Duodenal mucosa (tissue), 2 donors: Measurements from ENCODE around the gene ZNF70.

ENCODE experiments used
- H3K27ac ChIP-seq: one replicate; pipeline ENCODE4 v1.7.0; 2013; ENCODE audit warnings: low read depth, low read length
- H3K27me3 ChIP-seq, 2 donors: one replicate each; pipeline ENCODE4 v1.7.0; 2013; ENCODE audit warnings: low read length in 2 of 2, control low read depth in 1 of 2; ENCODE audit not compliant: insufficient read depth in 2 of 2, control insufficient read depth in 1 of 2
- H3K36me3 ChIP-seq, 2 donors: one replicate each; pipeline ENCODE4 v1.7.0; 2013; ENCODE audit warnings: low read length in 2 of 2, control low read depth in 1 of 2; ENCODE audit not compliant: insufficient read depth in 2 of 2, control insufficient read depth in 1 of 2
- H3K4me1 ChIP-seq, 2 donors: one replicate each; pipeline ENCODE4 v1.7.0; 2013; ENCODE audit warnings: low read length in 2 of 2, control low read depth in 1 of 2; ENCODE audit not compliant: insufficient read depth in 2 of 2, control insufficient read depth in 1 of 2
- H3K4me3 ChIP-seq, 2 donors: one replicate each; pipeline ENCODE4 v1.7.0; 2013; ENCODE audit warnings: low read length in 2 of 2, low read depth in 1 of 2
- H3K9ac ChIP-seq, 2 donors: one replicate each; pipeline ENCODE4 v1.7.0; 2013; ENCODE audit warnings: low read length in 2 of 2, low read depth in 1 of 2
- H3K9me3 ChIP-seq, 2 donors: one replicate each; pipeline ENCODE4 v1.7.0; 2013; ENCODE audit warnings: low read length in 2 of 2, control low read depth in 1 of 2; ENCODE audit not compliant: control insufficient read depth in 1 of 2

Gene ZNF70

DNA sequence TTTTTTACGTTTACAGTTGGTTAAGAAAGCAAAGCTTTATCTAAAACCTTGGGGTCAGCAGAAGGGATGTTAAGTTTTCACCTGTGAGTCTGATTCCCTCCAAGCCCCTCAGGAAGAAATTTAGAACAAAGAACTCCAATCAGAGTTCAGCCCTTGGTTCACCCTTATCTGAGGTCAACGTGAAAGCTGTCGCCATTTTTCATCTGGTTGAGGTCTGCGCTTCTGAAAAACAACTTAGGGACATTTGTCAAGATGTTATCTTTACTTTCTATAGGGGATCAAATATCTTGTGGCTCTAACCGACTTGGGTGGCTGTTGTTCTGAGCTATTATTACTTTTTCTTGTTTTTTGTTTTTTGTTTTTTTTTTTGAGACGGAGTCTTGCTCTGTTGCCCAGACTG, 30.1 kb downstream of the ZNF70 start:
- Histone ChIP-seq H3K9ac (no peak overlapping the region), H3K27me3 (no peaks in the 10 kb centered on the region), H3K27ac (no peak overlapping the region), H3K9me3 (no peaks in the 10 kb centered on the region), H3K4me3 (no peak overlapping the region), H3K36me3 (no peaks in the 10 kb centered on the region), H3K4me1 (peaks cover 0 to 10% of the 10 kb centered on the region in 2 donors)

DNA sequence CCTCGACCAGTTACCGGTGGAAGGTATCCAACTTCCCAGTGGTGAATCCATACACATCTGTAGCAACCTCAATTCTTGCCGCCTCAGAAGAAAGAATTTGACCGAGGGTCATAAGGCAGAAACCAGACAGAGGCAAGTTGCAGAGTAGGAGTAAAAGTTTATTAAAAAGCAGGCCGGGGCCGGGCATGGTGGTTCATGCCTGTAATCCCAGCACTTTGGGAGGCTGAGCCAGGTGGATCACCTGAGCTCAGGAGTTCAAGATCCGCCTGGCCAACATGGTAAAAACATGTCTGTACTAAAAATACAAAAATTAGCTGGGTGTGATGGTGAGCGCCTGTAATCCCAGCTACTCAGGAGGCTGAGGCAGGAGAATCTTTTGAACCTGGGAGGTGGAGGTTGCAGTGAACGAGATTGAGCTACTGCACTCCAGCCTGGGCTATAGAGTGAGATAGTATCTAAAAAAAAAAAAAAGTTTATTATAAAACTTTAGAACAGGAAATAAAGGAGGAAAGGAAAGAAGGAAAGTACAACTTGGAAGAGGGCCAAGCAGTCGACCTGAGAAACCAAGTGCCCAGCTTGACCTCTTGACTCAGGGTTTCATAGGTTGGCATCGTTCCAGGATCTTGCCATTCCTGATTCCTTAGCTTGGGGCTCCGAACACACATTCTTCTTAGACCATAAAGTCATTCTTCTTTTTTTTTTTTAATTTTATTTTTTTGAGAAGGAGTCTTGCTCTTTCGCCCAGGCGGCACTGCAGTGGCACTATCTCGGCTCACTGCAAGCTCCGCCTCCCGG, 32.3 kb downstream of the ZNF70 start:
- Histone ChIP-seq H3K36me3 (peaks cover 7 to 12% of the 10 kb centered on the region in 2 donors), H3K9me3 (no peaks in the 10 kb centered on the region), H3K4me3 (no peak overlapping the region), H3K27ac (no peak overlapping the region), H3K27me3 (no peaks in the 10 kb centered on the region), H3K4me1 (peaks cover 0 to 11% of the 10 kb centered on the region in 2 donors), H3K9ac (no peak overlapping the region)

DNA sequence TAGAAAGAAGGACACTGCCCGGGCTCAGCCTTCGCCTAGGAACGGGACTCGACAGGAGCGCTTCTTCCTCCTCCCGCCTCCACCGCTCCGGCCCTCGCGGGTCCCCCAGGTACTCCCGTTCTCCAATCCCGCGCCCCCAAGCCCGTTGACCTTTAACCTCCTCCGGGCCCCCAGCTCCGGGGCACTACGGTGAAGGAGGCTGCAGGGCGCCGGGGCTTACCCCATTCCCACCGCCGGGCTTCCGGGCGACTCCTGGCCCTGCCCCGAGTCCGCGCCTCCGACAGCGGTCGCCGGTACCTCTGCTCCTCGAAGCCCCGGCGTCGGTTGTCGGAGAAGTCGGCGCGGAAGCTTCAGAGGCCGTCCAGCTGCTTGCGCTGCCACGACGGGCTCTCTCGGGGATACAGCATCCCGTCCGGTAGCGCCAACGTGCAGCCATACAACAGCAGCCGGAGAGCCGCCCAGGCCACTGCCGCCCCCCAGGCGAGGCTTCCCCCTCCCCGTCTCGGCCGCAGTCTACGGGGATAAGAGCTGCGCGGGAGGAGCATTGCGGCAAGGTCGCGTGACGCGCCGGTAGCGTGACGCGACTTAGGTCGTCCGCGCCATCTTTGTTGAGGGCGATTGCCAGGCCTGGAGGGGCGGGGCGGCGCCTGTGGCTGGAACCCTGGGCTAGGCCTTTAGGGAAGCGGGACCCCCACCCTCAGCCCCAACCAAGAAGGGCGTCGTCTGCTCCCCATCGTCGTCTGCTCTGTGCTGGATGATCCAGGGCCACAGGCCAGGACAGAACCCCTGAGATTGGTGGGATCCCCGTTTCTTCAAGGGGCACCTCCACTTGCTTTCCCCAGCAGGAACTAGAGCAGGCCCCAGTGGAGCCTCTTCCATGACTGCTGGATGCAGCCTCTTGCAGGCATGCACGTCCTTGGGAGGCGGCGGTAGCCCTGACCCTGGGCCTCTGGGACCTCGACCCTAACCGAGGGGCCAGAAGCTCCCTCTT, 33.8 kb downstream of the ZNF70 start:
- peaks cover 12 to 19% of the 10 kb centered on the region in 2 donors for H3K36me3 ChIP-seq
- no peaks in the 10 kb centered on the region for H3K9me3 ChIP-seq
- H3K9ac ChIP-seq, result peak overlapping the region; percentile 71 to 78
- no peak overlapping the region for H3K27ac ChIP-seq
- peak overlapping the region; percentile 87 to 90 for H3K4me3 ChIP-seq
- H3K27me3 ChIP-seq, result no peaks in the 10 kb centered on the region
- peaks cover 0 to 11% of the 10 kb centered on the region in 2 donors for H3K4me1 ChIP-seq

DNA sequence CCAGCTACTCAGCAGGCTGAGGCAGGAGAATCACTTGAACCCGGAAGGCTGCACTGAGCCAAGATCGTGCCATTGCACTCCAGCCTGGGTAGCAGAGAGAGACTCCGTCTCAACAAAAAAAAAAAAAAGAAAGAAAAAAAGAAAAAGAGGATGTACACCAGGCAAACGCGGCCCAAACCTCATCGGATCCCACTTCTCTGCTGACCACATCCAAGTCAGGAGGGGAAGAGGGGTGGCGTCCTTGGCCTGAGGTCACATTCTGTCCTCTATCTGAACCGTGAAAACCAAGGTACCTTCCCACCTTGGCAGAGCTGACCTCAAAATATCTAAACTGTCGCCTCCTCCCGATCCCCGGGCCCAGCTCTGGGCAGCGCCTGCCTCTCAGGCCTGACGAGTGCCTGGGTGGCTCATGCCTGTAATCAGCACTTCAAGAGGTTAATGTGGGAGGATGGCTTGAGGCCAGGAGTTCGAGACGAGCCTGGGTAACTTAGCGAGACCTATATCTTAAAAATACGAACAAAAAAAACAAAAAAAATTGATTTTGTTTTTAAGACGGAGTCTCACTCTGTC, 35.0 kb downstream of the ZNF70 start:
- no peaks in the 10 kb centered on the region for H3K27me3 ChIP-seq
- H3K27ac ChIP-seq, result no peak overlapping the region
- H3K9ac ChIP-seq, result no peak overlapping the region
- H3K36me3 ChIP-seq, result peaks cover 15 to 26% of the 10 kb centered on the region in 2 donors
- H3K4me1 ChIP-seq, result peaks cover 0 to 11% of the 10 kb centered on the region in 2 donors
- H3K9me3 ChIP-seq, result no peaks in the 10 kb centered on the region
- peak overlapping the region; percentile 87 to 90 for H3K4me3 ChIP-seq

DNA sequence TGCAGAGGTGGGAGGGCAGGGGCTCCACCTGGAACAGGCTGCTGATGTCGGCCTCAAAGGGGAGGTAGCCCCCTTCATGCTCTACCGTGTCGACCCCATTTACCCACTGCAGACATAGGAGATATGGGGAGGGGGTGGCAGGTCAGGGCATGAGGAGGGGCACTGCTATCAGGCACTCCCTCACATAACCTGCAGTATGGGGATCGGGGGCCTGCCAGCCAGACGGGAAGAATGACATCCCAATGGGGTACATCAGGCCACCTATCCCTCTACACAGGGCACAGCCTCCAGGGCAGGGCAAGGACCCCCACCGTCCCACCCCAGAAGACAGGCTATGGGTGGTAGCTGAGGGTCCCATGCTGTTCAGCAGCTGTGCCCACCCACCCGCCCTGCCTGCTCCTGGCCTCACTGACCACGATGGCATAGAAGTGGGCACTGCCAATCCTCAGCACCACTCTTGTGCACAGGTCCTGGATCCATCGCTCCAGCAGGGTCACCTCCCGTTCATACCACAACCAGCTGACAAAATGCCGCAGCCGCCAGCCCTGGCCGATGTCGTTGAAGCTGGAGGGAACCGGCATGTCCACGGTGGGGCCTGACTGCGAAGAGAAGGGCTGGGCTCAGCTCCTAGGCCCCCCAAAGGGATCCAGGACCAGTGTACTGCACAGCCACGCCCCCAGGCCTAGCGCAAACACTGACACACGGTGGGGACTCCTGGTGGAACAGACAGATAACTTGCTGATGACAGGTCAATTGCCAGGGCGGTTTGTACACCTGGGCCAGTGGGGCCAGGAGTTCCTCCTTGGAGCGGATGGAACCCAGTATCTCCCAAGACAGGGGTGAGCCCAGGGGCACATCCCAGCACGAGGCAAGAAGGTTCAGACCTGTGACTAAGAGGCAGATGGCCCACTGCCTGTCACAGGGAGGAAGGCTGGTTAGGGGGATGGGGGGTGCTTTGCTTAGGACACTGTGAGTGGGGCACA, 36.0 kb downstream of the ZNF70 start:
- H3K27me3 ChIP-seq, result no peaks in the 10 kb centered on the region
- H3K27ac ChIP-seq, result no peak overlapping the region
- H3K4me1 ChIP-seq, result peaks cover 0 to 11% of the 10 kb centered on the region in 2 donors
- H3K4me3 ChIP-seq, result no peak overlapping the region
- peaks cover 17 to 36% of the 10 kb centered on the region in 2 donors for H3K36me3 ChIP-seq
- no peaks in the 10 kb centered on the region for H3K9me3 ChIP-seq
- H3K9ac ChIP-seq, result no peak overlapping the region

DNA sequence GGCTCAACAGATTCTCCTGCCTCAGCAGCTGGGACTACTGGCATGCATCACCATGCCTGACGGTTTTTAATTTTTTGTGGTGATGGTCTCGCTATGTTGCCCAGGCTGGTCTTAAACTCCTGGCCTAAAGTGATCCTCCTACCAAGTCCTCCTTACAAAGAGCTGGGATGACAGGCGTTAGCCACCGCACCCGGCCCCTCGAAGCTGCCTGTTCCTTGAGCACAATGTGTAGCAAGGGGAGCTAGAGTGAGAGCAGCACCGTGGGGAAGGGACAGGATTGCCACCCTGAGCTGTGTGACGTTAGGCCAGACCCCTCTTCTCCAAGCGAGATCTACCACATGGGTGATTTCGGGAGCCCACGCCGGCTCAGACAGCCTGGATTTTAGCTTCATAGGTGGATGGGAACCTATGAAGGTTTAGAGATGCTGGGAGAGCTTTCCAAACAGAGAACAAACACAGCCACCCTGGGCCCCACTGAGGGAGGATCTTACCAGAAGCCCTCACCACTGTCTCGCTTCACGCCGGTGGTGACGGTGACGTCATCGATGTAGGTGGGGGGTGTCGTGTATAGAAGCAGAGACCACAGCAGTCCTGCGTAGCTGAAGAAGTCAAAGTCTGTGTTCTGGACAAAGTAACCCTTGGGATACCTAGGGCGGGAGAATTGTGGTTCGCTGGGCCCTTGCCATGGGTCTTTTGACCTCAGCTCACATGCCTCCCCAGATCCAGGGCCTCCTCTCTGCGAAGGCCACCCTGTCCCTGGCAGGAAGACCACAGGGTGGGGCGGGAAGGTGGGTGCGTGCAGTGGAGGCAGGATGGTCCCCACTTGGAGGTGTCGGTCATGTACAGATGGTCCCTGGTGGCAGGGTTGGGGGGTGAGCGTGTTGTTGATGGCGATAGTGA, 37.0 kb downstream of the ZNF70 start:
- no peak overlapping the region for H3K27ac ChIP-seq
- peaks cover 22 to 46% of the 10 kb centered on the region in 2 donors for H3K36me3 ChIP-seq
- H3K4me1 ChIP-seq, result peaks cover 0 to 11% of the 10 kb centered on the region in 2 donors
- H3K4me3 ChIP-seq, result no peak overlapping the region
- H3K9ac ChIP-seq, result no peak overlapping the region
- no peaks in the 10 kb centered on the region for H3K9me3 ChIP-seq
- H3K27me3 ChIP-seq, result no peaks in the 10 kb centered on the region

DNA sequence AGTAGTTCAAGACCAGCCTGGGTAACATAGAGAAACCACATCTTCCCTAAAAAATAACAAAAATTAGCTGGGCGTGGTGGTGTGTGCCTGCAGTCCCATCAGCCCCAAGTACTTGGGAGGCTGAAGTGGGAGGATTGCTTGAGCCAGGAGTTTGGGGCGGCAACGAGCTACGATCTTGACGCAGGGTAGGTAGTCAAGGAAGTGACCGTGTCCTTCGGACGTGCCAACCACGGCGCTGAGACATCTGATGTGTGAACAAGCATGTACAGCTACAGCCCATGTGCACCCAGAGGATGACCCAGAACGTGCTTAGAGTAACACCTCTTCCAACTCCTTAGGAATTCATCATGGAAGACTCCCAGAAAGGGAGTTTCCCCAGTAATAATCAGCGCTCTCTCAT, 38.7 kb downstream of the ZNF70 start:
- Histone ChIP-seq H3K36me3 (peaks cover 26 to 61% of the 10 kb centered on the region in 2 donors), H3K4me3 (no peak overlapping the region), H3K4me1 (peaks cover 0 to 7% of the 10 kb centered on the region in 2 donors), H3K9me3 (no peaks in the 10 kb centered on the region), H3K9ac (no peak overlapping the region), H3K27me3 (no peaks in the 10 kb centered on the region), H3K27ac (no peak overlapping the region)

DNA sequence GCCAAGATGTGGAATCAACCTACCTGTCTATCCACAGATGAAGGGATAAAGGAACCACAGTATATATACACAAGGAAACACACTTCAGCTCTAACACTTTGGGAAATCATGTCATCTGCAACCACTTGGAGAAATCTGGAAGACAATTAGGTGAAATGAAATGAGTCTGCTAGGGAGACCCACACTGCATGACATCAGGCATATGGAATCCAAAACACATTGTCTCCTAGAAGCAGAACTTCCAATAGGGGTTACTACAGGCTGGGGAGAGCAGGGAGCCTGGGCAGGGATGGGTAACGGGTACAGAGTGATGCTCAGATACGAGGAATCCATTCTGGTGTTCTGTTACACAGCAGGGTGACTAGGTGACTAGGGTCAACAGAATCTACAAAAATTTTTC, 41.8 kb downstream of the ZNF70 start:
- Histone ChIP-seq H3K27me3 (no peaks in the 10 kb centered on the region), H3K36me3 (peaks cover 40 to 86% of the 10 kb centered on the region in 2 donors), H3K9me3 (no peaks in the 10 kb centered on the region), H3K4me3 (no peak overlapping the region), H3K9ac (no peak overlapping the region), H3K27ac (no peak overlapping the region), H3K4me1 (no peaks in the 10 kb centered on the region)
